Neural cell (in vitro differentiated cells): ENCODE measurements around the gene CNTN4. TPM values are rescaled to one million over a fixed set of nuclear protein-coding genes. Genes with fewer than 3 reads are reported as not detected.

Source experiments
- H2AFZ ChIP-seq: fragments of 200-600, 300-800 bp; sonication (generic), shearing (Covaris generic); 2 replicates; pipeline ENCODE4 v1.6.0; 2014; ENCODE audit warnings: low read depth, mild to moderate bottlenecking, antibody characterized with exemption, low read length, moderate library complexity
- H3F3A ChIP-seq: fragments of 200-600 bp; shearing (Covaris generic); 2 replicates; pipeline ENCODE4 v1.6.1; 2016; ENCODE audit warnings: mild to moderate bottlenecking, moderate library complexity, mixed read lengths, antibody characterized with exemption, low read length; ENCODE audit not compliant: insufficient read depth, poor library complexity, severe bottlenecking
- H3K27ac ChIP-seq: fragments of 200-600, 300-800 bp; sonication (generic), shearing (Covaris generic); 2 replicates; pipeline ENCODE4 v1.5.1; 2014; ENCODE audit warnings: mild to moderate bottlenecking, low read length, moderate library complexity
- H3K27me3 ChIP-seq: fragments of 300-800, 200-600 bp; sonication (generic), shearing (Covaris generic); 2 replicates; pipeline ENCODE4 v1.6.0; 2014; ENCODE audit warnings: mild to moderate bottlenecking, low read depth, low read length, moderate library complexity; ENCODE audit not compliant: insufficient read depth
- H3K36me3 ChIP-seq: fragments of 300-800, 200-600 bp; sonication (generic), shearing (Covaris generic); 2 replicates; pipeline ENCODE4 v1.5.1; 2014; ENCODE audit warnings: mild to moderate bottlenecking, antibody characterized with exemption, low read length, moderate library complexity; ENCODE audit not compliant: insufficient read depth
- H3K4me2 ChIP-seq: fragments of 300-800, 200-600 bp; sonication (generic), shearing (Covaris generic); 2 replicates; pipeline ENCODE4 v1.6.0; 2014; ENCODE audit warnings: mild to moderate bottlenecking, low read length
- H3K4me3 ChIP-seq: fragments of 300-800, 200-600 bp; sonication (generic), shearing (Covaris generic); 2 replicates; pipeline ENCODE4 v1.5.1; 2014; ENCODE audit warnings: mild to moderate bottlenecking, low read length, moderate library complexity
- H3K79me2 ChIP-seq: fragments of 200-600 bp; shearing (Covaris generic); replicated peaks from 2 replicates; pipeline ENCODE4 v1.6.0; 2014; ENCODE audit warnings: mild to moderate bottlenecking, low read length, moderate library complexity; ENCODE audit not compliant: insufficient read depth
- H3K9ac ChIP-seq: fragments of 300-800, 200-600 bp; sonication (generic), shearing (Covaris generic); 2 replicates; pipeline ENCODE4 v1.6.1; 2016; ENCODE audit warnings: mild to moderate bottlenecking, low read length, mixed read lengths
- H3K9me2 ChIP-seq: fragments of 200-600 bp; shearing (Covaris generic); 2 replicates; pipeline ENCODE4 v1.6.1; 2016; ENCODE audit warnings: mild to moderate bottlenecking, low read length, mixed read lengths; ENCODE audit not compliant: insufficient read depth
- H3K9me3 ChIP-seq: fragments of 200-600, 300-800 bp; sonication (generic), shearing (Covaris generic); 2 replicates; pipeline ENCODE4 v1.6.1; 2016; ENCODE audit warnings: mild to moderate bottlenecking, mixed run types, low read length, moderate library complexity, mixed read lengths
- H4K20me1 ChIP-seq: fragments of 200-600 bp; shearing (Covaris generic); 2 replicates; pipeline ENCODE4 v1.6.1; 2016; ENCODE audit warnings: mild to moderate bottlenecking, mixed run types; ENCODE audit not compliant: insufficient read depth
- CTCF ChIP-seq: fragments of 450-650 bp; IDR thresholded peaks from 2 replicates; pipeline ENCODE4 v1.5.1; 2014; ENCODE audit warnings: antibody characterized with exemption, mild to moderate bottlenecking, moderate library complexity; ENCODE audit not compliant: poor library complexity, severe bottlenecking
- EP300 ChIP-seq: fragments of 450-650 bp; conservative IDR thresholded peaks from 2 replicates; pipeline ENCODE4 v1.6.1; 2014; ENCODE audit warnings: antibody characterized with exemption, mild to moderate bottlenecking, moderate library complexity; ENCODE audit not compliant: poor library complexity, severe bottlenecking
- EZH2 ChIP-seq: fragments of 200-600, 300-800 bp; shearing (Covaris generic), sonication (generic); IDR thresholded peaks from 2 replicates; pipeline ENCODE4 v1.6.1; 2014; ENCODE audit warnings: antibody characterized with exemption, low read length, borderline replicate concordance, mild to moderate bottlenecking; ENCODE audit not compliant: insufficient read depth, poor library complexity, severe bottlenecking
- MXI1 ChIP-seq: fragments of 450-650 bp; conservative IDR thresholded peaks from 2 replicates; pipeline ENCODE4 v1.6.1; 2014; ENCODE audit warnings: antibody characterized with exemption, mild to moderate bottlenecking; ENCODE audit not compliant: poor library complexity, severe bottlenecking
- POLR2AphosphoS5 ChIP-seq: IDR thresholded peaks from 2 replicates; pipeline ENCODE4 v1.6.1; 2012
- RAD21 ChIP-seq: fragments of 450-650 bp; conservative IDR thresholded peaks from 2 replicates; pipeline ENCODE4 v1.6.1; 2014; ENCODE audit warnings: antibody characterized with exemption, mild to moderate bottlenecking, moderate library complexity
- REST ChIP-seq: IDR thresholded peaks from 2 replicates; pipeline ENCODE4 v1.6.1; 2012; ENCODE audit warnings: borderline replicate concordance
- SMC3 ChIP-seq: fragments of 450-650 bp; conservative IDR thresholded peaks from 2 replicates; pipeline ENCODE4 v1.6.1; 2014; ENCODE audit warnings: antibody characterized with exemption, mild to moderate bottlenecking, moderate library complexity; ENCODE audit not compliant: poor library complexity
- TAF1 ChIP-seq: IDR thresholded peaks from 2 replicates; pipeline ENCODE4 v1.6.1; 2012; ENCODE audit warnings: low read depth
- polyA plus RNA-seq: library from polyadenylated mRNA; depleted of rRNA; stranded (reverse); fragments of >200 nt; gene quantifications from 2 replicates; pipeline ENCODE4 v1.2.3, GENCODE V29; 2014

The CNTN4 gene
- polyA plus RNA-seq, 1 donor from 2014 or later: 10.6 TPM

- no peaks in the 10 kb centered on the region for H3K79me2 ChIP-seq
- no peak for TF ChIP-seq CTCF
- TF ChIP-seq SMC3: no peak
- TF ChIP-seq TAF1: no peak
- TF ChIP-seq POLR2AphosphoS5: no peak
- no peak for TF ChIP-seq REST
- TF ChIP-seq RAD21: no peak
- TF ChIP-seq EP300: no peak
- H2AFZ ChIP-seq: no peak overlapping the region
- H3K27me3 ChIP-seq: no peaks in the 10 kb centered on the region
- H4K20me1 ChIP-seq: no peaks in the 10 kb centered on the region
- H3K4me3 ChIP-seq: no peak overlapping the region
- no peaks in the 10 kb centered on the region for H3K9me2 ChIP-seq
- no peak overlapping the region for H3K9ac ChIP-seq
- H3K9me3 ChIP-seq: no peaks in the 10 kb centered on the region
- no peaks in the 10 kb centered on the region for H3F3A ChIP-seq
- H3K27ac ChIP-seq: no peak overlapping the region
- no peak overlapping the region for H3K4me2 ChIP-seq
- H3K36me3 ChIP-seq: no peaks in the 10 kb centered on the region
Measured at GRCh38 chr3:2452249-2452648, 353.6 kb downstream of the CNTN4 start.

DNA sequence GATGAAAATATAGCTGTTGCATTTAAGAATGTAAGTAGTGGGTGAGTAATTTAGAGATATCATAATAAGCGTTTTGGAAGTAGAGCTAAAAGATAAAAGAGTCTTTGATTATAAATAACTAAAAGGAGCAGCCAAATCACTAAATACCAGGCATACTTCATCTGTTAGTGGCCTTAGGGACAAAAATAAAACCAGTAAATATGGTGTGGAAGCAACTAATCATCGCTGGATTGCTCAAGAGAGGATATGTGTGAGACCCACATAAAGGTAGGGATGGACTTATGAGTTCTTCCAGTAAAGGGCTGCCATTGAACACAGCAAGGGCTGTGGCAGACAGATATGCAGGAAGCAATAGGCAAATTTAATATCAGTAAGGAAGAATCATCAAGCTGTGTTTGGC lies 356.2 kb downstream of the CNTN4 start:
- no peaks in the 10 kb centered on the region for H3K79me2 ChIP-seq
- H3K4me3 ChIP-seq: no peak overlapping the region
- H2AFZ ChIP-seq: no peak overlapping the region
- no peaks in the 10 kb centered on the region for H3K9me2 ChIP-seq
- TF ChIP-seq EP300 (no peak), EZH2 (no peak), POLR2AphosphoS5 (no peak), REST (no peak), CTCF (no peak), RAD21 (no peak), SMC3 (no peak), MXI1 (no peak), TAF1 (no peak)
- no peaks in the 10 kb centered on the region for H3K9me3 ChIP-seq
- no peak overlapping the region for H3K4me2 ChIP-seq
- no peak overlapping the region for H3K27ac ChIP-seq
- H3K36me3 ChIP-seq: no peaks in the 10 kb centered on the region
- H4K20me1 ChIP-seq: no peaks in the 10 kb centered on the region
- H3K9ac ChIP-seq: no peak overlapping the region
- no peaks in the 10 kb centered on the region for H3K27me3 ChIP-seq
- H3F3A ChIP-seq: no peaks in the 10 kb centered on the region
